Measurements from ENCODE around the gene PRRT2. TPM values are rescaled to one million over a fixed set of nuclear protein-coding genes. Genes with fewer than 3 reads are reported as not detected.
A peak's percentile ranks its signal among the peaks of the same experiment; 100 is the strongest.

The PRRT2 gene
- total and polyA plus RNA-seq, 5 donors from 2014 or later = 0.06 to 1.9 (median 0.17) TPM; not detected in 2

DNA sequence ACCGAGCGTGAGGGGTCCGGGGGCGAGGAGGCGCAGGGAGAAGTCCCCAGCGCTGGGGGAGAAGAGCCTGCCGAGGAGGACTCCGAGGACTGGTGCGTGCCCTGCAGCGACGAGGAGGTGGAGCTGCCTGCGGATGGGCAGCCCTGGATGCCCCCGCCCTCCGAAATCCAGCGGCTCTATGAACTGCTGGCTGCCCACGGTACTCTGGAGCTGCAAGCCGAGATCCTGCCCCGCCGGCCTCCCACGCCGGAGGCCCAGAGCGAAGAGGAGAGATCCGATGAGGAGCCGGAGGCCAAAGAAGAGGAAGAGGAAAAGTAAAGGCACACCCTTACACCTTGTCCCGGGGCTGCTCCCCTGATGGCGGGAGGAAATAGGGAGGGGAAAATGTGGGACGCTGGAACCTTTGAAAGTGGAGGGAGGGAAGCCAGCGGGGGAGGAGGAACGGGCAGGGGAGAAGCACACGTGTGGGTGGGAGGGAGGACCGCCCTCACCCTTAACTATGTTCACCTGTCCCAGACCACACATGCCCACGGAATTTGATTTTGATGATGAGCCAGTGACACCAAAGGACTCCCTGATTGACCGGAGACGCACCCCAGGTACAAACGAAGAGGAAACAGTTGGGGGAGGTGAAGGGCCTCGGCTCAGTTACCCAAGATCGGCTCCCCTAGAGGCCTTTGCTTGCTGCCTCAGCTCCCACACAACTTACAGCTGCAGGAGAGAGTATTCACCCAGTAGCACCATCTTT, 4.9 kb downstream of the PRRT2 start:
- H3K4me3 ChIP-seq (ENCODE audit: low read depth, low read length) = peak overlapping the region; percentile 68
- peak overlapping the region; percentile 91 for H3K27ac ChIP-seq (ENCODE audit: insufficient read depth, low read length, poor library complexity, severe bottlenecking)
- H3K9me3 Mint-ChIP-seq = peaks cover 0 to 2% (median 0%) of the 10 kb centered on the region in 7 donors
- H3K36me3 Mint-ChIP-seq = peaks cover 6% of the 10 kb centered on the region
- H3K27ac Mint-ChIP-seq = peak overlapping the region; percentile 92 to 97 (median 97)
- peaks cover 68% of the 10 kb centered on the region for H3K4me1 ChIP-seq (ENCODE audit: control insufficient read depth, insufficient read depth, low read length, poor library complexity, severe bottlenecking)
- peaks cover 10% of the 10 kb centered on the region for H3K36me3 ChIP-seq (ENCODE audit: control insufficient read depth, insufficient read depth, low read length)
- DNase-seq (peak; percentile 39 to 81 (median 52)), ATAC-seq (ENCODE audit: low read depth in 2 of 2) (no peak)
- H3K27me3 Mint-ChIP-seq = peaks cover 11% of the 10 kb centered on the region
- peaks cover 5 to 78% (median 39%) of the 10 kb centered on the region in 4 donors for H3K4me1 Mint-ChIP-seq
- peak overlapping the region; percentile 94 to 98 (median 95) for H3K4me3 Mint-ChIP-seq
- H3K27me3 ChIP-seq (ENCODE audit: control insufficient read depth, insufficient read depth, low read length) = no peaks in the 10 kb centered on the region
- no peaks in the 10 kb centered on the region for H3K9me3 ChIP-seq (ENCODE audit: control insufficient read depth in 2 of 2, low read length in 2 of 2)

- Histone ChIP-seq H3K27ac (ENCODE audit: insufficient read depth, low read length, poor library complexity, severe bottlenecking) (no peak overlapping the region), H3K4me1 (ENCODE audit: control insufficient read depth, insufficient read depth, low read length, poor library complexity, severe bottlenecking) (peaks cover 72% of the 10 kb centered on the region), H3K36me3 (ENCODE audit: control insufficient read depth, insufficient read depth, low read length) (peaks cover 10% of the 10 kb centered on the region), H3K4me3 (ENCODE audit: low read depth, low read length) (peak overlapping the region; percentile 31), H3K9me3 (ENCODE audit: control insufficient read depth in 2 of 2, low read length in 2 of 2) (no peaks in the 10 kb centered on the region), H3K27me3 (ENCODE audit: control insufficient read depth, insufficient read depth, low read length) (no peaks in the 10 kb centered on the region)
- Mint-ChIP-seq H3K27ac (peak overlapping the region; percentile 57 to 86 (median 70)), H3K4me3 (peak overlapping the region; percentile 94 to 95 (median 95)), H3K4me1 (peaks cover 5 to 80% (median 43%) of the 10 kb centered on the region in 4 donors), H3K9me3 (peaks cover 0 to 2% (median 0%) of the 10 kb centered on the region in 7 donors), H3K27me3 (peaks cover 11% of the 10 kb centered on the region), H3K36me3 (peaks cover 6% of the 10 kb centered on the region)
- no peak for DNase-seq
- ATAC-seq (ENCODE audit: low read depth in 2 of 2) = no peak
These were observed 6.1 kb downstream of the PRRT2 start for GRCh38 chr16:29818082-29818481.

GRCh38 chr16:29819506-29819905, 7.5 kb downstream of the PRRT2 start:
- H3K27me3 Mint-ChIP-seq = peaks cover 3% of the 10 kb centered on the region
- peaks cover 86% of the 10 kb centered on the region for H3K4me1 ChIP-seq (ENCODE audit: control insufficient read depth, insufficient read depth, low read length, poor library complexity, severe bottlenecking)
- H3K27ac ChIP-seq (ENCODE audit: insufficient read depth, low read length, poor library complexity, severe bottlenecking) = peak overlapping the region; percentile 87
- H3K36me3 ChIP-seq (ENCODE audit: control insufficient read depth, insufficient read depth, low read length) = peaks cover 10% of the 10 kb centered on the region
- peak overlapping the region; percentile 94 to 99 (median 95) for H3K4me3 Mint-ChIP-seq
- H3K9me3 ChIP-seq (ENCODE audit: control insufficient read depth in 2 of 2, low read length in 2 of 2) = no peaks in the 10 kb centered on the region
- H3K4me3 ChIP-seq (ENCODE audit: low read depth, low read length) = peak overlapping the region; percentile 95
- peaks cover 6% of the 10 kb centered on the region for H3K36me3 Mint-ChIP-seq
- ATAC-seq (ENCODE audit: low read depth in 2 of 2) = no peak
- H3K9me3 Mint-ChIP-seq = peaks cover 0 to 2% (median 0%) of the 10 kb centered on the region in 7 donors
- peaks cover 5 to 91% (median 43%) of the 10 kb centered on the region in 4 donors for H3K4me1 Mint-ChIP-seq
- peak overlapping the region; percentile 83 to 97 (median 95) for H3K27ac Mint-ChIP-seq
- no peak for DNase-seq
- no peaks in the 10 kb centered on the region for H3K27me3 ChIP-seq (ENCODE audit: control insufficient read depth, insufficient read depth, low read length)

- Histone ChIP-seq H3K4me3 (ENCODE audit: low read depth, low read length) (peak within 1 kb of the TSS; percentile 95), H3K27ac (ENCODE audit: insufficient read depth, low read length, poor library complexity, severe bottlenecking) (peak within 1 kb of the TSS; percentile 87), H3K4me1 (ENCODE audit: control insufficient read depth, insufficient read depth, low read length, poor library complexity, severe bottlenecking) (peaks cover 86% of the 10 kb centered on the region), H3K27me3 (ENCODE audit: control insufficient read depth, insufficient read depth, low read length) (no peaks in the 10 kb centered on the region), H3K36me3 (ENCODE audit: control insufficient read depth, insufficient read depth, low read length) (peaks cover 10% of the 10 kb centered on the region), H3K9me3 (ENCODE audit: control insufficient read depth in 2 of 2, low read length in 2 of 2) (no peaks in the 10 kb centered on the region)
- peak in 1 of 3 donors; percentile 68 for DNase-seq
- Mint-ChIP-seq H3K36me3 (peaks cover 6% of the 10 kb centered on the region), H3K4me1 (peaks cover 5 to 91% (median 43%) of the 10 kb centered on the region in 4 donors), H3K4me3 (peak within 1 kb of the TSS; percentile 94 to 99 (median 95)), H3K27me3 (no peaks in the 10 kb centered on the region), H3K27ac (peak within 1 kb of the TSS; percentile 83 to 97 (median 95)), H3K9me3 (peaks cover 0 to 2% (median 0%) of the 10 kb centered on the region in 7 donors)
- ATAC-seq (ENCODE audit: low read depth in 2 of 2) = no peak
These were observed 8.3 kb downstream of the PRRT2 start, which contains the start of gene MVP for GRCh38 chr16:29820271-29820701. Gene MVP (plus strand): TSS chr16:29820462. CDS start chr16:29830550, 10,088 bp downstream.

DNA sequence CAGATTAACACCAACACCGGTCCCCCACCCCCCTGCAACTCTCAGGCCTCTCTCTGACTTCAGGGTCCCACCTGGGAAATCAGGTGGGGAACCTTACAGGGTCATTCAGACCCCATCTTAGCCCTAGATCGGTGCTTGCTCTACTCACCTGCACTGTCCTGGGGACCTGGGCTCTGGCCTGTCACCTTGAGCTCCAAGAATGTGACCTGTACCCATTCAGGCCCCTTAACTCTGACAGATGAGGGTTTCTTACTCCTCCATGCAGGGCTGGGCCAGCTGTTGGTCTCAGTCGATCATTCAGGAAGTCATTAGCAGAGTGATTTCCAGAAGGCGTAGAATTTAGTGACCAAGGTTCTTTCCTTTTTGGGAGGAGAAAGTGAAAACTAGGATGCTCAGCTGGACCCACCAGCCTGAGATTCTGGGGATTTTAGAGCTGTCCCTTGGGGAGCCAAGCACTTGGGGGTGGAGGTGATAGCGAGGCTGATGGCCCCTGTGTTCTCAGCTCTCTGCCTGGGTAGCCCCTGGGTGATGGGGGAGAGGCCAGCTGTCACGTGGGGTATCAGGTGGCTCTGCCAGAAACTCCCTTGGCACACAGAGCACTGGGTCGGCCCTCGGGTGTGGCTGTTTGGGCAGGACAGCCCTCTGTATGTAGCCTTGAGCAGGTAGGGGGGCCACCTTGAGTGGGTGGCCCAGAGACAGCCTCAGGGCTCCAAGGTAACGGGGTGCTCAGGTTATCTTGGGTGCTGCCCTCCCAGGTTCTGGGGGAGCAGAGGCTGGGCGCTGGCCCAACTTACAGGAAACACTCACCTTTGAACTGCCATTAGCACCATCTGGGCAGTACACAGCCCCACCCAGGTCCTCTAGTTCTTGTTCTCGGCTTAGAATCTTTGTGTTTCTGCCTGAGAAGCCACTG, 9.0 kb downstream of the PRRT2 start:
- Histone ChIP-seq H3K4me3 (ENCODE audit: low read depth, low read length) (peak overlapping the region; percentile 95), H3K27me3 (ENCODE audit: control insufficient read depth, insufficient read depth, low read length) (no peaks in the 10 kb centered on the region), H3K9me3 (ENCODE audit: control insufficient read depth in 2 of 2, low read length in 2 of 2) (no peaks in the 10 kb centered on the region), H3K4me1 (ENCODE audit: control insufficient read depth, insufficient read depth, low read length, poor library complexity, severe bottlenecking) (peaks cover 89% of the 10 kb centered on the region), H3K27ac (ENCODE audit: insufficient read depth, low read length, poor library complexity, severe bottlenecking) (peak overlapping the region; percentile 87), H3K36me3 (ENCODE audit: control insufficient read depth, insufficient read depth, low read length) (peaks cover 10% of the 10 kb centered on the region)
- Mint-ChIP-seq H3K4me3 (peak overlapping the region; percentile 94 to 99 (median 95)), H3K27ac (peak overlapping the region; percentile 83 to 97 (median 95)), H3K9me3 (no peaks in the 10 kb centered on the region), H3K4me1 (peaks cover under 1 to 92% (median 43%) of the 10 kb centered on the region in 4 donors), H3K27me3 (no peaks in the 10 kb centered on the region), H3K36me3 (peaks cover 6% of the 10 kb centered on the region)
- ATAC-seq (ENCODE audit: low read depth in 2 of 2) (peak; percentile 15 to 29), DNase-seq (peak in 2 of 3 donors; percentile 37 to 69)

DNA sequence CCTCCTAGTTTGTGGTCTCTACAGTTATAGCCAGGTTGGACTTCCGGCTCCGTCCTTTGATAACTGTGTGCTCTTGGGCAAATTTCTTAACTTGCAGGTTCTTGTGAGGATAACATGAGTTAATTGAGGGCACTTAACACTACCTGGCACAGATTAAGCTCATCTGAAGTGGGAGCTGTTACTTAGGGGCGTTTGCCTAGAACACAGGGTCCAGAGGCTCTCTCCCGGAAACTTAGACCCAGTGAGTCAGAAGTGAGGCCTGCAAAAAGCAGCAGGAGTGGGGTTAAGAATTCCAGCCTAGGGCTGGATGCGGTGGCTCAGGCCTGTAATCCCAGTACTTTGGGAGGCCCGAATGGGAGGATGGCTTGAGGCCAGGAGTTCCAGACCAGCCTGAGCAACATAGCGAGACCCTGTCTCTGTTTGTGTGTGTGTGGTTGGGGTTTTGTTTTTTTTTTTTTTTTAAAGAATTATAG, 9.7 kb downstream of the PRRT2 start:
- peak overlapping the region; percentile 95 for H3K4me3 ChIP-seq (ENCODE audit: low read depth, low read length)
- H3K27ac Mint-ChIP-seq = peak overlapping the region; percentile 83 to 97 (median 95)
- peaks cover 6% of the 10 kb centered on the region for H3K36me3 Mint-ChIP-seq
- H3K4me1 Mint-ChIP-seq = peaks cover 0 to 97% (median 43%) of the 10 kb centered on the region in 4 donors
- H3K9me3 ChIP-seq (ENCODE audit: control insufficient read depth in 2 of 2, low read length in 2 of 2) = no peaks in the 10 kb centered on the region
- H3K27me3 ChIP-seq (ENCODE audit: control insufficient read depth, insufficient read depth, low read length) = no peaks in the 10 kb centered on the region
- no peaks in the 10 kb centered on the region for H3K27me3 Mint-ChIP-seq
- peaks cover 10% of the 10 kb centered on the region for H3K36me3 ChIP-seq (ENCODE audit: control insufficient read depth, insufficient read depth, low read length)
- ATAC-seq (ENCODE audit: low read depth in 2 of 2) (no peak), DNase-seq (no peak)
- no peaks in the 10 kb centered on the region for H3K9me3 Mint-ChIP-seq
- H3K4me1 ChIP-seq (ENCODE audit: control insufficient read depth, insufficient read depth, low read length, poor library complexity, severe bottlenecking) = peaks cover 91% of the 10 kb centered on the region
- peak overlapping the region; percentile 94 to 99 (median 95) for H3K4me3 Mint-ChIP-seq
- H3K27ac ChIP-seq (ENCODE audit: insufficient read depth, low read length, poor library complexity, severe bottlenecking) = peak overlapping the region; percentile 87

- peaks cover 87% of the 10 kb centered on the region for H3K4me1 ChIP-seq (ENCODE audit: control insufficient read depth, insufficient read depth, low read length, poor library complexity, severe bottlenecking)
- no peak for DNase-seq
- Mint-ChIP-seq H3K9me3 (no peaks in the 10 kb centered on the region), H3K27me3 (no peaks in the 10 kb centered on the region), H3K36me3 (no peaks in the 10 kb centered on the region), H3K27ac (peak overlapping the region; percentile 89 to 97 (median 95)), H3K4me3 (peak overlapping the region; percentile 75 to 90 (median 86)), H3K4me1 (peaks cover 6 to 93% (median 43%) of the 10 kb centered on the region in 4 donors)
- H3K9me3 ChIP-seq (ENCODE audit: control insufficient read depth in 2 of 2, low read length in 2 of 2) = no peaks in the 10 kb centered on the region
- H3K36me3 ChIP-seq (ENCODE audit: control insufficient read depth, insufficient read depth, low read length) = no peaks in the 10 kb centered on the region
- H3K4me3 ChIP-seq (ENCODE audit: low read depth, low read length) = peak overlapping the region; percentile 5
- ATAC-seq (ENCODE audit: low read depth in 2 of 2) = no peak
- H3K27ac ChIP-seq (ENCODE audit: insufficient read depth, low read length, poor library complexity, severe bottlenecking) = no peak overlapping the region
- no peaks in the 10 kb centered on the region for H3K27me3 ChIP-seq (ENCODE audit: control insufficient read depth, insufficient read depth, low read length)
These were observed 12.7 kb downstream of the PRRT2 start for GRCh38 chr16:29824589-29825144.

Measured in CD4-positive, CD25-positive, alpha-beta regulatory T cell (primary cell).